Type B pancreatic cell (in vitro differentiated cells): ENCODE data around the gene ACP5. TPM values are rescaled to one million over a fixed set of nuclear protein-coding genes. Genes with fewer than 3 reads are reported as not detected.

ENCODE experiments used
- DNase-seq: peaks from one replicate; pipeline ENCODE4 v3.0.0; 2021; ENCODE audit warnings: mixed read lengths; ENCODE audit not compliant: unreplicated experiment; ENCODE audit errors: extremely low spot score
- H3K27ac Mint-ChIP-seq: 2 replicates; pipeline ENCODE4 v1.8.0; 2021; ENCODE audit warnings: mild to moderate bottlenecking, mixed read lengths
- H3K27me3 Mint-ChIP-seq: 2 replicates; pipeline ENCODE4 v1.8.0; 2021; ENCODE audit warnings: mixed read lengths
- H3K36me3 Mint-ChIP-seq: 2 replicates; pipeline ENCODE4 v1.8.0; 2021; ENCODE audit warnings: mixed read lengths
- H3K4me1 Mint-ChIP-seq: one replicate; pipeline ENCODE4 v1.8.0; 2021; ENCODE audit warnings: mixed read lengths; ENCODE audit not compliant: unreplicated experiment
- H3K4me3 Mint-ChIP-seq: 2 replicates; pipeline ENCODE4 v1.8.0; 2021; ENCODE audit warnings: mild to moderate bottlenecking, mixed read lengths
- H3K9me3 Mint-ChIP-seq: 2 replicates; pipeline ENCODE4 v1.8.0; 2021; ENCODE audit warnings: mixed read lengths
- total RNA-seq: library from RNA; stranded (reverse); gene quantifications from 2 replicates; pipeline ENCODE4 v1.2.1, GENCODE V29; 2021; ENCODE audit warnings: low replicate concordance
- TF ChIP-seq, protein P1 (sequence below): fragments of 200-600 bp; sonication (generic); conservative IDR thresholded peaks from 2 replicates; pipeline ENCODE4 v1.5.0; 2021; ENCODE audit warnings: antibody characterized with exemption, mild to moderate bottlenecking

ACP5 gene
- total RNA-seq, 1 donor from 2014 or later, result 6.0 TPM

DNA sequence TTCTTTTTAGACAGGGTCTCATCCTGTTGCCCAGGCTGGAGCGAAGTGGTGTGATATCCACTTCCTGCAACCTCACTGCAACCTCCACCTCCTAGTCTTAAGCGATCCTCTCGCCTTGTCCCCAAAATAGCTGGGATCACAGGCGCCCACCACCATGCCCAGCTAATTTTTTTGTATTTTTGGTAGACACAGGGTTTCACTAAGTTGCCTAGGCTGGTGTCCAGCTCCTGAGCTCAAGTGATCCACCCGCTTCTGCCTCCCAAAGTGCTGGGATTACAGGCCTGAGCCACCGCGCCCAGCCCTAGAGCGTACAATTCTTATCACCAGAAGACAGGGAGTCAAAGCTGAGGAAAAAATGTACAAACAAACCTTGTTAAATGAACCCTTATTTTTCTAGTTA, 13.9 kb downstream of the ACP5 start:
- Mint-ChIP-seq H3K27me3 (no peaks in the 10 kb centered on the region), H3K4me1 (peaks cover 14% of the 10 kb centered on the region), H3K36me3 (peaks cover 4% of the 10 kb centered on the region), H3K9me3 (no peaks in the 10 kb centered on the region), H3K27ac (no peak overlapping the region), H3K4me3 (no peak overlapping the region)
- DNase-seq, result no peak
- TF ChIP-seq, protein P1, sequence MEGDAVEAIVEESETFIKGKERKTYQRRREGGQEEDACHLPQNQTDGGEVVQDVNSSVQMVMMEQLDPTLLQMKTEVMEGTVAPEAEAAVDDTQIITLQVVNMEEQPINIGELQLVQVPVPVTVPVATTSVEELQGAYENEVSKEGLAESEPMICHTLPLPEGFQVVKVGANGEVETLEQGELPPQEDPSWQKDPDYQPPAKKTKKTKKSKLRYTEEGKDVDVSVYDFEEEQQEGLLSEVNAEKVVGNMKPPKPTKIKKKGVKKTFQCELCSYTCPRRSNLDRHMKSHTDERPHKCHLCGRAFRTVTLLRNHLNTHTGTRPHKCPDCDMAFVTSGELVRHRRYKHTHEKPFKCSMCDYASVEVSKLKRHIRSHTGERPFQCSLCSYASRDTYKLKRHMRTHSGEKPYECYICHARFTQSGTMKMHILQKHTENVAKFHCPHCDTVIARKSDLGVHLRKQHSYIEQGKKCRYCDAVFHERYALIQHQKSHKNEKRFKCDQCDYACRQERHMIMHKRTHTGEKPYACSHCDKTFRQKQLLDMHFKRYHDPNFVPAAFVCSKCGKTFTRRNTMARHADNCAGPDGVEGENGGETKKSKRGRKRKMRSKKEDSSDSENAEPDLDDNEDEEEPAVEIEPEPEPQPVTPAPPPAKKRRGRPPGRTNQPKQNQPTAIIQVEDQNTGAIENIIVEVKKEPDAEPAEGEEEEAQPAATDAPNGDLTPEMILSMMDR, result no peak

DNA sequence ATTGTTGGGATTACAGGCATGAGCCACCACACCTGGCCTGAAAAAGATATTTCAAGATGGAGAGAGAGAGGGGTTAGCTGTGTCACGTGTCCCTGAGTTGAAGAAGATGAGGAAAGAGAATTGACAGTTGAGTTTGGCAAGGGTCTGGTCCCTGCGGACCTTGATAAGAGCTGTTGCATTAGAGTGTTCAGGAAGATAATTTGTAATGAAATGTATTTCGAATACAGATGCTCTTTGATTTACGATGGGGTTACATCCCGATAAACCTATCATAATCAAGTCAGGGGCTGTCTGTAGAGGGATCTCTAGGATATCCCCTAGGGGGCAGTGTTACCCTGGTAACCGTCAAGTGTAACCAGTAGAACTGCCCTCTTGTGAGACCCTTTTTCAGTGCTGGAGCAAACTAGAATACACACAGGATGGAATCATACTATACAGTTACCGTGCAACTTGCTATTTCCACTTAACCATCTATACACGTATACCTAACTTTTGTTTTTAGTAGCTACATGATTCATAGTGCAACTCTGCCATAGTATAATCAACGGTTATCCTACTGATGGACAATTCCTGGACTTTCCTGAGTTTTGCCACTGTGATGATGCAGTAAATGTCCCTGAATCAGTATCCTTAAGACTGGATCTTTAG, 16.9 kb downstream of the ACP5 start:
- no peaks in the 10 kb centered on the region for H3K9me3 Mint-ChIP-seq
- H3K27ac Mint-ChIP-seq, result peak overlapping the region; percentile 75
- TF ChIP-seq, protein P1, result peak; percentile 79
- no peak for DNase-seq
- H3K4me3 Mint-ChIP-seq, result peak overlapping the region; percentile 87
- H3K27me3 Mint-ChIP-seq, result no peaks in the 10 kb centered on the region
- H3K36me3 Mint-ChIP-seq, result peaks cover 7% of the 10 kb centered on the region
- peaks cover 26% of the 10 kb centered on the region for H3K4me1 Mint-ChIP-seq

DNA sequence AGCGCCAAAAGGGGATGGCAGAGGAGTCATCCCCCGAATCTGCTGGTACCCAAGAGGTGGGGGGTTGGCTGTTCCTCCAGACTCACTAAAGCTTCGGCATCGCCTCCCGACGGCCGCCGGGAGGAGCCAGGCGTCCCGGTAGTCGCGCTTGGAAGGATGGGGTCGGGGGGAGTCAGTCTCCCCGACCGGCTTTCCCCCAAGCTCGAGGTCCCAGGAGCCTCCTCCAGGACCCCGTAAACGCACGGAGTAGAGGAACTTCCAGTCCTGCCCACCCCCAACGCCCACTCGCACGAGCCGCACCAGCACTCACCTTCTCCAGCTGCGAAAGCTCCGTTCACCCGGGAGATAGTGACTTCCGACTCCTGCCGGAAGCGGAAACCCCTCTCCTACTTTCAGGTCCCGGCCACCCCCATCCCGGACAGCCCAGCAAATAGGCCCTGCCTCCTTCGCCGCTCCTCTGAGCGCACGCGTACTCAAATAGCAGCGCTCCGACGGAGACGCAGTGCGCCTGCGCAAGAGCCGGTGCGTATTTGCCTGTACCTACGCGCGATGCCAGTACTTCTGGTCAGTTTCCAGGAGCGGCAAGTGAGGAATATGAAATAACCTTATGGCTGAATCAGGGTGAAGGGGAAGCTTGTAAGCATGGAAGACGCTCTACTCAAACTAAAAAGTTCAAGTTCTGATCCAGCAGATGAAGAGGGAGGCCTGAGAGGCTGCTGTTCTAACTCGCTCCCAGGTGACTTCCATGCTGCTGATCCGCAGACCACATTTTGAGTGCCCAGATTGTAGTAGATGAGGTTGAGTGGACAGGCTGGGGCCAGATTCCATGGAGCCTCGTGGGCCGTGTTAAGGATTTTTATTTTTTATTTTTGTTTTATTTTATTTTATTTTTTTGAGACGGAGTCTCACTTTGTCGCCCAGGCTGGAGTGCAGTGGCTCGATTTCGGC, 18.3 kb downstream of the ACP5 start, which contains the start of gene ELOF1:
ELOF1 (minus strand) TSS at position 350 of the 948 bp plus-strand sequence. CDS start 4,883 bp downstream, outside the sequence.
- H3K27me3 Mint-ChIP-seq, result no peaks in the 10 kb centered on the region
- peak within 1 kb of the TSS; percentile 92 for H3K27ac Mint-ChIP-seq
- H3K9me3 Mint-ChIP-seq, result no peaks in the 10 kb centered on the region
- TF ChIP-seq, protein P1, result peak; percentile 32
- peaks cover 8% of the 10 kb centered on the region for H3K36me3 Mint-ChIP-seq
- H3K4me3 Mint-ChIP-seq, result peak within 1 kb of the TSS; percentile 99
- DNase-seq, result peak; percentile 97
- peaks cover 26% of the 10 kb centered on the region for H3K4me1 Mint-ChIP-seq

DNA sequence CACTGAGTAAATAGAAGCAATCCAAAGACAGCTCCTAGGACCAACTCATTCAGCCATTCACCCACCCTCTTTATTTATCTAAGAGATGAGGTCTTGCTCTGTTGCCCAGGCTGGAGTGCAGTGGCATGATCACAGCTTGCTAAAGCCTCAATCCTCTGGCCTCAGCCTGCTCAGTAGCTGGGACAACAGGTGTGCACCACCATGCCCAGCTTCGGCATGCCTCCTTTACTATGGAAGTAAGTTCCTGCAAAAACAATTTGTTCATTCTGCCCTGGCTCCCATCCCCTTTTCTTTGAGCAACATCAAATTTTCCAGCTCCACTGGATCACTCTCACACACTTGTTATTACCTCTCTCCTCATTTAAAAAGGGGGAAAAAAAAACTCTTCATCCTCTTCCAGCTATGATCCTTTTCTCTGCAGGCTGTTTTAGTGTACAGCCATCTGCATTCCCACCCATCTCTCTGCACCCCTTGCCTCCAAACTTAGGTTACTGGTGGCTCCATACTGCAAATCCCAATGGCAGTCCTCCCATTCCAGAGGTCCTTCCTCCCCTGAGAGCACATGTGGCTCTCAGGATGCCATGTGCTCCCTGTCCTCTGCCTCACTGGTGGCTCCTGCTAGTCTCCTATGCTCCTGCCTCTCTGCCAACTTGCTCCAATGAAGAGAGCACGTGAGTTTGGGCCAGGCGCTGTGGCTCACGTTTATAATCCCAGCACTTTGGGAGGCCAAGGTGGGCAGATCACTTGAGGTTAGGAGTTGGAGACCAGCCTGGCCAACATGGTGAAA, 20.6 kb downstream of the ACP5 start:
- no peak for DNase-seq
- peaks cover 26% of the 10 kb centered on the region for H3K4me1 Mint-ChIP-seq
- H3K27ac Mint-ChIP-seq, result no peak overlapping the region
- TF ChIP-seq, protein P1, result no peak
- peak overlapping the region; percentile 60 for H3K4me3 Mint-ChIP-seq
- H3K27me3 Mint-ChIP-seq, result no peaks in the 10 kb centered on the region
- H3K36me3 Mint-ChIP-seq, result peaks cover 8% of the 10 kb centered on the region
- H3K9me3 Mint-ChIP-seq, result no peaks in the 10 kb centered on the region

DNA sequence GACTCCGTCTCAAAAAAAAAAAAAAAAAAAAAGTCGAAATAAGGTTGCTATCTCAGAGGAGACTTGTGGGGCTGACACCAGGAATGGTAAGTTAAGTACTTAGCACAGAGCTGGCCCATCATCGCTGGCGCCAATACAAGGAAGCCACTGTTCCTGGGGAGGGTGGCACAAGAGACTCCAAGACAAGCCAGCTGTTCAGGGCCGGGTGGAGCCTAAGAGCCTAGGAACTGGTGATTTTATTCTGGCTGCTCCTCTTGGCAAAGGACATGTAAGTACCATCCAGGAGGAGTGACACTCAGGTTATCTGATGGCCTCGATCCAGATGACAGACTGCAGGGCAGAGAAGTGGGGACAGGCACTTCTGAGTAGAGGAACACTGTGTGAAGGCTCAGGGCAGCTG, 22.2 kb downstream of the ACP5 start:
- DNase-seq, result no peak
- Mint-ChIP-seq H3K4me1 (peaks cover 20% of the 10 kb centered on the region), H3K4me3 (peak overlapping the region; percentile 66), H3K27me3 (no peaks in the 10 kb centered on the region), H3K36me3 (peaks cover 8% of the 10 kb centered on the region), H3K9me3 (no peaks in the 10 kb centered on the region), H3K27ac (no peak overlapping the region)
- TF ChIP-seq, protein P1, result no peak
